K562 (cell line): ENCODE measurements around the gene OR51S1. TPM values are rescaled to one million over a fixed set of nuclear protein-coding genes. Genes with fewer than 3 reads are reported as not detected.

Experiments used
- ATAC-seq: fragments of 200-7000 bp; cut with Tn5 transposase; 3 replicates; pipeline ENCODE4 v1.9.1; 2020; ENCODE audit warnings: moderate library complexity
- BruUV-seq: library from RNA; stranded (reverse); fragments of 400-500 nt; replicated peaks from 2 replicates; lab custom pipeline; 2021; lab: Mats Ljungman, UMichigan
- CTCF ChIA-PET: fragments of 300-600 bp; formaldehyde crosslinking; extraction: SDS; loops from one replicate; lab custom pipeline; 2021; ENCODE audit warnings: low intra/inter-chr PET ratio; lab: Yijun Ruan, JAX
- POLR2A ChIA-PET: fragments of 300-600, 350-650 bp; sonication (Branson Sonifier 250); formaldehyde crosslinking; extraction: SDS; loops from one replicate; lab custom pipeline; 2021; ENCODE audit warnings: antibody characterized with exemption, inconsistent platforms; lab: Yijun Ruan, JAX
- DNase-seq, 4 experiments: peaks; one replicate each; pipeline versions ENCODE4 v3.0.0 to v3.0.0-alpha.2; 2011 to 2018; ENCODE audit warnings: low spot score in 3 of 4, mixed read lengths in 3 of 4; ENCODE audit errors: extremely low read depth in 1 of 4
- FAIRE-seq: peaks from 2 replicates; lab custom pipeline; 2011; peaks lifted over from hg19 to GRCh38; lab: Jason Lieb, UNC
- H2AFZ ChIP-seq: 2 replicates; pipeline ENCODE4 v1.6.0; 2011; ENCODE audit warnings: low read depth, low read length, control low read depth, inconsistent platforms
- H3K27ac ChIP-seq: fragments of 200-600 bp; 3 replicates; pipeline ENCODE4 v1.8.0; 2011; ENCODE audit warnings: low read depth, mild to moderate bottlenecking, control low read depth, inconsistent platforms, low read length, moderate library complexity, mixed read lengths; ENCODE audit errors: extremely low read depth
- H3K27me3 ChIP-seq, 2 experiments: fragments of 300-600 bp in 1 of 2; 2 replicates in 1 of 2; 3 replicates in 1 of 2; pipeline versions ENCODE4 v1.6.0 to v1.8.0; 2011; ENCODE audit warnings: inconsistent platforms in 2 of 2, low read length in 2 of 2, mild to moderate bottlenecking in 1 of 2, mixed read lengths in 1 of 2, moderate library complexity in 1 of 2; ENCODE audit not compliant: control insufficient read depth in 2 of 2, insufficient read depth in 2 of 2
- H3K36me3 ChIP-seq: fragments of 300-600 bp; 3 replicates; pipeline ENCODE4 v1.8.0; 2011; ENCODE audit warnings: mild to moderate bottlenecking, low read length, inconsistent platforms; ENCODE audit not compliant: control insufficient read depth, insufficient read depth
- H3K4me1 ChIP-seq, 2 experiments: fragments of 200-600 bp in 1 of 2; replicated peaks in 1 of 2; 2 replicates in 1 of 2; 3 replicates in 1 of 2; pipeline versions ENCODE4 v1.5.1 to v1.8.0; 2011; ENCODE audit warnings: inconsistent platforms in 2 of 2, low read length in 2 of 2, mild to moderate bottlenecking in 1 of 2, mixed read lengths in 1 of 2, moderate library complexity in 1 of 2; ENCODE audit not compliant: control insufficient read depth in 2 of 2, insufficient read depth in 2 of 2
- H3K4me2 ChIP-seq: 2 replicates; pipeline ENCODE4 v1.6.1; 2011; ENCODE audit warnings: low read length, control low read depth, inconsistent platforms, mixed read lengths; ENCODE audit not compliant: insufficient read depth
- H3K4me3 ChIP-seq: fragments of 200-600 bp; sonication (generic), shearing (Covaris generic); 2 replicates; pipeline ENCODE4 v1.5.1; 2016; ENCODE audit warnings: control low read depth, inconsistent platforms
- H3K79me2 ChIP-seq: fragments of 200-600 bp; 3 replicates; pipeline ENCODE4 v1.8.0; 2011; ENCODE audit warnings: low read length, inconsistent platforms; ENCODE audit not compliant: control insufficient read depth, insufficient read depth
- H3K9ac ChIP-seq, 2 experiments: 2 replicates each; pipeline versions ENCODE4 v1.6.0 to v1.6.1; 2011; ENCODE audit warnings: low read depth in 2 of 2, low read length in 2 of 2, control low read depth in 1 of 2, inconsistent platforms in 1 of 2, mild to moderate bottlenecking in 1 of 2, mixed read lengths in 1 of 2; ENCODE audit not compliant: insufficient read depth in 1 of 2
- H3K9me1 ChIP-seq: one replicate; pipeline ENCODE4 v1.6.0; 2011; ENCODE audit warnings: inconsistent platforms, mild to moderate bottlenecking, low read length, moderate library complexity; ENCODE audit not compliant: control insufficient read depth, insufficient read depth
- H3K9me3 ChIP-seq: replicated peaks from 2 replicates; pipeline ENCODE4 v1.5.1; 2011; ENCODE audit warnings: low read depth, low read length, inconsistent platforms; ENCODE audit not compliant: control insufficient read depth, insufficient read depth
- H4K20me1 ChIP-seq: replicated peaks from 2 replicates; pipeline ENCODE4 v1.6.1; 2011; ENCODE audit warnings: low read length, inconsistent platforms, mixed read lengths; ENCODE audit not compliant: control insufficient read depth, insufficient read depth
- CBX5 ChIP-seq: IDR thresholded peaks from 2 replicates; pipeline ENCODE4 v1.6.1; 2014; ENCODE audit warnings: low read depth, borderline replicate concordance
- PPARD ChIP-seq: fragments of 250-450 bp; sonication (Bioruptor Pico); IDR thresholded peaks from 2 replicates; pipeline ENCODE4 v1.8.0; 2022; ENCODE audit warnings: inconsistent platforms, mild to moderate bottlenecking, moderate library complexity
- RNF2 ChIP-seq: sonication (generic); IDR thresholded peaks from 2 replicates; pipeline ENCODE4 v1.6.1; 2016
- TFAM ChIP-seq: fragments of 250-450 bp; sonication (Bioruptor Pico); conservative IDR thresholded peaks from 2 replicates; pipeline ENCODE4 v1.5.0; 2021; ENCODE audit warnings: mild to moderate bottlenecking, moderate library complexity
- ZNF316 ChIP-seq: fragments of 450-650 bp; IDR thresholded peaks from 2 replicates; pipeline ENCODE4 v1.6.1; 2016
- ZNF398 ChIP-seq: fragments of 250-450 bp; sonication (Bioruptor Pico); IDR thresholded peaks from 2 replicates; pipeline ENCODE4 v1.8.0; 2021; ENCODE audit warnings: moderate library complexity, mild to moderate bottlenecking, inconsistent platforms
- ZNF764 ChIP-seq: fragments of 250-450 bp; sonication (Bioruptor Pico); IDR thresholded peaks from 2 replicates; pipeline ENCODE4 v1.4.0; 2020; ENCODE audit warnings: low read depth, mild to moderate bottlenecking, moderate library complexity
- WGBS: fragments of 100-300 bp; shearing (Covaris generic); methylation state at CpG from one replicate; pipeline ENCODE4 v1.1.6; 2016; ENCODE audit warnings: low coverage, mixed read lengths; ENCODE audit not compliant: insufficient coverage; ENCODE audit errors: missing lambda C conversion rate; 5-methylcytosine and 5-hydroxymethylcytosine counted together
- in situ Hi-C: fragments of 300-500 bp; cut with MboI; formaldehyde crosslinking; loops from 4 replicates; pipeline ENCODE4 v1.15.0; 2018; ENCODE audit warnings: inconsistent platforms, mixed read lengths
- intact Hi-C: fragments of 100-400 bp; cut with micrococcal nuclease; formaldehyde crosslinking; loops from 2 replicates; pipeline ENCODE4 v1.14.2; 2022
- polyA plus RNA-seq, 8 experiments: library from polyadenylated mRNA; depleted of rRNA in 4 of 8; stranded (reverse) in 5 of 8; unstranded in 3 of 8; fragments of >200 nt; fragmentation: Nextera tagmentation in 2 of 8; fragmentation: Illumina TruSeq in 1 of 8; extraction: Ambion mirVana in 2 of 8; extraction: Trizol in 1 of 8; gene quantifications; 2 replicates each; pipeline versions ENCODE4 v1.2.1 to v1.2.3, GENCODE V29; 2011 to 2014; ENCODE audit warnings: inconsistent platforms in 1 of 8, missing spikeins in 1 of 8
- total RNA-seq, 7 experiments: library from RNA; depleted of rRNA in 6 of 7; stranded (reverse); fragments of >200 nt in 6 of 7; fragmentation: Illumina TruSeq in 2 of 7; extraction: Trizol in 2 of 7; gene quantifications; 2 replicates each; pipeline versions ENCODE4 v1.2.1 to v1.2.3, GENCODE V29; 2011 to 2021; ENCODE audit warnings: low replicate concordance in 1 of 7
- TF ChIP-seq, protein P1 (sequence below), 2 experiments: IDR thresholded peaks; 2 replicates each; pipeline ENCODE4 v1.6.1; 2011; ENCODE audit warnings: borderline replicate concordance in 1 of 2, control low read depth in 1 of 2, low read depth in 1 of 2, low read length in 1 of 2, mild to moderate bottlenecking in 1 of 2, mixed read lengths in 1 of 2, moderate library complexity in 1 of 2; ENCODE audit not compliant: insufficient read depth in 1 of 2, insufficient read length in 1 of 2, poor library complexity in 1 of 2, severe bottlenecking in 1 of 2; ENCODE audit errors: extremely low read depth in 1 of 2

OR51S1 gene
- total and polyA plus RNA-seq, 9 of the 15 experiments (the other 6 are each of a cell fraction or from before 2014, with no cell fraction given) = not detected

GRCh38 chr11:4839851-4840549, 9.0 kb downstream of the OR51S1 start (continued):
- TF ChIP-seq, protein P1, sequence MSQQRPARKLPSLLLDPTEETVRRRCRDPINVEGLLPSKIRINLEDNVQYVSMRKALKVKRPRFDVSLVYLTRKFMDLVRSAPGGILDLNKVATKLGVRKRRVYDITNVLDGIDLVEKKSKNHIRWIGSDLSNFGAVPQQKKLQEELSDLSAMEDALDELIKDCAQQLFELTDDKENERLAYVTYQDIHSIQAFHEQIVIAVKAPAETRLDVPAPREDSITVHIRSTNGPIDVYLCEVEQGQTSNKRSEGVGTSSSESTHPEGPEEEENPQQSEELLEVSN (IDR thresholded peaks at IDR 0.05; ENCODE audit: borderline replicate concordance in 1 of 2, extremely low read depth in 1 of 2, insufficient read depth in 1 of 2, insufficient read length in 1 of 2, low read depth in 1 of 2, low read length in 1 of 2, poor library complexity in 1 of 2, severe bottlenecking in 1 of 2) = no peak
- no peak for TF ChIP-seq ZNF316
- TF ChIP-seq TFAM (CRISPR knock-in tag) = no peak
- no peak for TF ChIP-seq ZNF764 (CRISPR knock-in tag)
- TF ChIP-seq RNF2 = no peak
- TF ChIP-seq, all 486 proteins: peak for 0

GRCh38 chr11:4830909-4831308, 18.1 kb downstream of the OR51S1 start:
- 0% methylated on average over 2 of the region's 2 CpGs for WGBS
- intact Hi-C loops (no loop called here), in situ Hi-C loops (no loop called here)
- Histone ChIP-seq H2AFZ (no peak overlapping the region), H3K36me3 (no peaks in the 10 kb centered on the region), H3K9me3 (no peaks in the 10 kb centered on the region), H3K9ac (no peak overlapping the region), H3K4me3 (no peak overlapping the region), H3K79me2 (no peaks in the 10 kb centered on the region), H3K27me3 (peaks cover 0 to 4% of the 10 kb centered on the region in 2 experiments; a peak in 1 of 5 replicates), H4K20me1 (no peaks in the 10 kb centered on the region), H3K4me1 (no peaks in the 10 kb centered on the region), H3K4me2 (no peak overlapping the region), H3K27ac (no peak overlapping the region), H3K9me1 (no peaks in the 10 kb centered on the region)
- ChIA-PET POLR2A (no interaction called here), CTCF (no interaction called here)
- FAIRE-seq (no peak), ATAC-seq (no peak), DNase-seq (no peak)
- BruUV-seq = no TSS peak
- TF ChIP-seq ZNF398 (CRISPR knock-in tag) = no peak
- TF ChIP-seq PPARD (CRISPR knock-in tag) = no peak
- no peak for TF ChIP-seq CBX5
